NOMO-1 treated with dmso at 0.1 percent for 144 hours (cell line): ENCODE measurements around the gene SCAF1.
A peak's percentile ranks its signal among the peaks of the same experiment; 100 is the strongest.

Source experiments
- DNase-seq: peaks from one replicate; lab custom pipeline; 2025; ENCODE audit not compliant: unreplicated experiment; lab: John Stamatoyannopoulos, UW

The SCAF1 gene

DNA sequence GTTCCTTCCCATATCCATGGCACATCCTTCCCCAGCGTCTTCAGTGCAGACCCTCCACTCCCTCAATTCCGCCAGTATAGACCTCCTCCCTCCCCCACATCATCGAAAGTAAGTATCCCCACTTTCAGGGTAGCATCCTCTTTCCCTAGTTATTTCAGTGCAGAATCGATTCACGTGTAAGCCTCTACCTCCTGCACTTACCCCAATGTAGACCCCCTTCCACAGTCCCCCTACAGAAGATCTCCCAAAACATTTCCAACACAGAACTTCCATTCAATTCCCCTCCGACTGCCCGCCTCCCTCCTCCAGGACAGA, 23.0 kb downstream of the SCAF1 start:
- DNase-seq: no peak

- DNase-seq: peak; percentile 96
These were observed 23.5 kb downstream of the SCAF1 start, which contains the start of the genes BCL2L12 and IRF3 for GRCh38 chr19:49665351-49666119. TSS of gene BCL2L12 (plus strand) at chr19:49665933. CDS start at chr19:49666693, 760 bp downstream. TSS of gene IRF3 (minus strand) at chr19:49665857. CDS start at chr19:49664838, 1,019 bp downstream.

DNA sequence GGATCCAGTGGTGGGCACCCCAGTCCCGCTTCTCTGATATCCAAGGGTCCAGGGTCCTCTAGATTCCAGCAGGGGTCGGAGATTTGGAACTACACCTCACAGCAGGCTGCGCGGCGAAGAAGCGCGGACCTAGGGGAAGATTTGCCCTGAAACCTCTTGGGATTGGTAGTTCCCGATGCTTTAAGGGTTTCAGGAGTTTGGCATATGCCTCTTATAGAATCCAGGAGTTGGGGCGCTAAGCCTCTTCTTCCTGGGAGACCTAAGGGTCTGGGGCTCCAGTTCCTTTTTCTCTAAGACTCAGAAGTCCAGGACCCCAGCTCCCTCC, 24.1 kb downstream of the SCAF1 start:
- DNase-seq: no peak

DNA sequence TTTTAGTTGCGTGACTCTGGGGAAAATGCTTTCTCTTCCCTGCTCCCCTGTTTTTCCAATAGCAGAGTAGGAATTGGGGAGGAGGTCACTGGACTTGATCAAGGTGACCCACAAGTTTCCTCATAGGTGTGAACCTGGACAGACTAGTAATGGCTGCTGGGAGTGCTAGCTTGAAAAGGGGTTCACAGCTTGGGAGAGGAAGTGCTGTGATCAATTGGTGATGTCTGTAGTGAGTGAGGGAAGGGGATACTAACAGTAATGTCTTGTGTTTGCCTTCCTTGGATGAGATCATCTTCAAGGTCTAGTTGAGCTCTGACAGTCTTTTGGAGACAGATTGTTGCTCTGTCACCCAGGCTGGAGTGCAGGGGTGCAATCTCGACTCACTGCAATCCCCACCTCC, 25.5 kb downstream of the SCAF1 start:
- DNase-seq: no peak

- DNase-seq: no peak
These were observed 27.5 kb downstream of the SCAF1 start for GRCh38 chr19:49669516-49669915.

- peak; percentile 27 for DNase-seq
These were observed 30.3 kb downstream of the SCAF1 start for GRCh38 chr19:49672131-49672919.

- peak; percentile 84 for DNase-seq
These were observed 34.3 kb downstream of the SCAF1 start for GRCh38 chr19:49676136-49676783.

DNA sequence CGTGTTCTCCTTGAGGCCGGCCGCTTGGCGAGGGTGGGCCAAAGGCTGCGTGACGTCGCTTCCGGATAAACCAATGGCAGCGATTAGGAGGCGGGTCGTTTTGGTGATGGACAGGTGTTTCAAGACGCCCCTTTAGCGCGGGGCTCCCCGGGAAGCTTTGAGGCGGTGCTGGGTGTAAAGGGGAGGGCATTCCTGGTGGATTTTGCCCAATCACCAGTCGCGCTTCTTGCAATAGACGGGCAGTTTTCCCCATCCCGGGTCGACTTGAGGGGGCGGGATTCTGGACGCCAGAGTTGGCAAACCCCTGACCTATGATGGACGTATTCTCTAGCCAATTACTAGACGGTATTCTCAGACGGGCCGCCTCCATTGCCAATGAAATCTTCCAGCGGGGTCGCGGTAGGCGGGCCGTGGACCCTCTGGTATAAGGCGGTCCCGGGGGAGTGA, 34.8 kb downstream of the SCAF1 start:
- DNase-seq: peak; percentile 99

DNA sequence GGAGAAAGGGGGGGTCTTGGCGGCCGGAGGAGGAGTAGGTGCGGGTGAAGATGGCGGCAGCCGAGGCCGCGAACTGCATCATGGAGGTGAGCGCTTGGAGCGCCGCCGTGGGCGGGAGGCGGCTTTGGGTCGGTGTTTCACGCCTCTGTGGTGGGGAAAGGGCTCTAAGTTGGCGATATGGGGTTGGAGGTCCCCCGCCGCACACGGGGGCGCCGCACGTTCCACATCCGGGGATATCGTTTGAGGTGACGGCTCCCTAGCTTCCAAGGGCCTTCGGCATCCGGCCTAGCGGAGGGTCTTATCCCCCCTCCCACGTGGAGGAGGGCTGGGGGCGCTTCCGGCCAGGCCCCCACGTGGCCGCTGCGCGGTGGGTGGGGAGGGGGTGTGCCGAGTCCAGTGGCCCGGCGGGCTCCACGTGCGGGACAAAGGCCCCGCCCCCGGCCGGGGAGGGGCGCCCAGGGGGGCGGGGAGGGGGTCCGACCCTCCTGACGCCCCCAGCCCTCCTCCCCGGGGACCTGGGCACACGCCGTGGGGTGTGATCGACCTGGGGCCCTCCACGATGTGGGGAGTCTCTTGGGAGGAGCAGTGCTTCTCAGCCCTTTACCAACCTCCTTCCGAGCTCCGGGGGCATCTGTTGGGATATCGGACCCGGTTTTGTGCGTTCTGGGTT, 35.4 kb downstream of the SCAF1 start, which contains the start of gene PRMT1:
TSS of gene PRMT1 (plus strand) at position 41 of the 670 bp plus-strand sequence. CDS start at position 51, 10 bp downstream.
- no peak for DNase-seq

DNA sequence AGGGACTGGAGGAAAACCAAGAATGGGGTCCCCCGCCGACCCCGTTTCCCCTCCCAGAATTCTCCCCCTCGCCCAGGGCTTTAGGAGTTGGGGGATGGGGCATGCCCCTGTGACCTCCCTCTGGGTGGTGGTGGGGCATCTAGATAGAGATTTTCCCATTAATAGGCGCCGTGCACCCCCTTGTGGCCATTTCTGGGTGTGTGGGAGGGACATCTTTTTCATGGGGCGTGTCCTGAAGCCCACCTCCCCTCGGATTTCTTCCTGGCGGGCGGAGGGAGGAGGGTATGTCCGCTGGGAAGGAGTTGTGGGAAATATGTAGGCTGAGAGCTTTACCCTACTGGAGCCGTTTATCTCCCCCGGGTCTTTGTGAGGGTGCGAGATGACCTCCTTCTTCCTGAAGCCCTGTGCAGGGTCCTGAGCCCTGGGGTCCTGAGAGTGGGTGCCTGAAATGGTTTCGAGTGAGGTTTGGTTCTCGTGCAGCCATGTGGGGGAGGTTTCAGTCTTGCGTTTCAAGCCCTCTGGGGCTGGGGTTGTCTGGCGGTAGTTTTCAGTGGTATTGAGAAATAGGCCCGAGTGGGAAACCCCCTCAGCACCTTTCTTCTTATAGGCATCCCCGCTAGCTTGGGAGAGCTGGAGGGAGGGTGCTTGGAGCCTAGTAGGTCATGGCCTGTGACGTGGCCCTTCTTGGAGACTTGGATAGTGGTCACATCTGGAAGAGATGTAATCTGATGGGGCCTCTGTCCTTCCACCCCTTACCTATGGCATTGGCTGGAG, 36.1 kb downstream of the SCAF1 start:
- no peak for DNase-seq

- no peak for DNase-seq
These were observed 37.2 kb downstream of the SCAF1 start for GRCh38 chr19:49678985-49679770.

DNA sequence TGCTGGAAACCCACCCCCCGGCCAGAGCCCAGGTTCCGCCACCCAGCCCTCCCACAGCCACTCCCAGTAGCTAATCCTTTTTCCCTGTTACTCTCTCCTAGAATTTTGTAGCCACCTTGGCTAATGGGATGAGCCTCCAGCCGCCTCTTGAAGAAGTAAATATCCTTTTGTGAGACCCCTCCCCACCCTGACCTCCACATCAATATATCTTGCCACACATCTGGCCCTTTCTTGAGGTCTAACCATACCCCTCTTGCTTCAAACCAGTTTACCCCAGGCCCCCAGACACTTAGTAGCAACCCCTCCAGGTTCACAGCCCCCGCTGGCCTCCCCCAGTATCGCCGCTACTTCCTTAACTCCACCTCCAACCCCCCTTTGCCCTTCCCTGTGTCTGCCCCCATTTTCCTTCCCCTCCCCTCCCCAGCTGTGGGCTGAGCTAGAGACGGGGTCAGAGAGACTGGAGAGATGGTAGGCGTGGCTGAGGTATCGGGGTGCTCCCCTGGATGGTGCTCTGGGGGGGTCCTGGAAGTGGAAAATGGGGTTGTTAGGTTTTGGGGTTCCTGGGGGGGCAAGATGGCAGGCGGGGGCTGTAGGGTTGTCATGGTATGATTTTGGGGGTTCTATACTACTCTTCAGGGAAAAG, 37.9 kb downstream of the SCAF1 start:
- DNase-seq: no peak

DNA sequence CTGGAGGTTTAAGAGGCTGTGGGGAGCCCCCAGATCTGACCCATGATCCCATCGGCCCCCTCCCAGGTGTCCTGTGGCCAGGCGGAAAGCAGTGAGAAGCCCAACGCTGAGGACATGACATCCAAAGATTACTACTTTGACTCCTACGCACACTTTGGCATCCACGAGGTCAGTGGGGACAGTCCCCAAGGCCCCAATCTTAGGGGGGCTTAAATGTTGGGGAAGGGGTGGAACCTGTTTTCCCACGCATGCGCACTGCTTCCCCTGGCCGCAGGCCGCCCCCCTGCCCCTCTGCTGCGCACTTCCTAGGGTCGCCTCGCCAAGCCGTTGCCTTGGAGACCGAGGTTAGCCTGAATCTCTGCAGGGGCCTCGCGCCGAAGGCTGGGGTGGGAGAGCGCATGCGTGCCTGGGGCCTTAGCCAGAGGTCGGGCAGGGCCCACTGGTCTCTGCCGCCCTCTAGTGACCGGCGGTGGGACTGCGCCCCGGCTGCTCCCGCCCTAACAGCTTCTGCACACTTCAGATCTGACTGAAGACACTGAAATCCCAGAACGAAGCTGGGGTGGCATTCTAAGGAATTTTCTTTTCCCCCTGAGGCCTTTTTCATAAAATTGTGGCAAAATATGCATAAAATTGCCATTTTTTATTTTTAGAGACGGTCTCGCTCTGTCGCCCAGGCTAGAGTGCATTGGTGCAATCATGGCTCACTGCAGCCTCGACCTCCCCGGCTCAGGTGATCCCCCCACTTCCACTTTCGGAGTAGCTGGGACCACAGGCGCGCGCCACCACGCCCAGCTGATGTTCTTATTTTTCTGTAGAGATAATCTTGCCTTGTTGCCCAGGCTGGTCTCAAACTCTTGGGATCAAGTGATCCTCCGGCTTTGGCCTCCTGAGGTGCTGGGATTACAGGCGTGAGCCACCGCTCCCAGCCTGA, 38.7 kb downstream of the SCAF1 start:
- peak; percentile 85 for DNase-seq

DNA sequence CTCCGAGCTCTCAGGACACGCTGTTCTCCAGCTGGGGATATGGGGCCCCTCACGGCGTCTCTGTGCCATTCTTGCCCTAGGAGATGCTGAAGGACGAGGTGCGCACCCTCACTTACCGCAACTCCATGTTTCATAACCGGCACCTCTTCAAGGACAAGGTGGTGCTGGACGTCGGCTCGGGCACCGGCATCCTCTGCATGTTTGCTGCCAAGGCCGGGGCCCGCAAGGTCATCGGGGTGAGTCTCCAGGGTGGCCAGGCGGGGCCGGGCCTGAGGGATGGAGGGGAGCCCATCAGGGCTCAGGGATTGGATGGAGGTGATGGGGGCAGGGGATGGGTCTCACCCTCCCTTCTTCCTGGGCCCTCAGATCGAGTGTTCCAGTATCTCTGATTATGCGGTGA, 39.8 kb downstream of the SCAF1 start:
- no peak for DNase-seq

GRCh38 chr19:49682274-49682673, 40.3 kb downstream of the SCAF1 start:
- DNase-seq: no peak

DNA sequence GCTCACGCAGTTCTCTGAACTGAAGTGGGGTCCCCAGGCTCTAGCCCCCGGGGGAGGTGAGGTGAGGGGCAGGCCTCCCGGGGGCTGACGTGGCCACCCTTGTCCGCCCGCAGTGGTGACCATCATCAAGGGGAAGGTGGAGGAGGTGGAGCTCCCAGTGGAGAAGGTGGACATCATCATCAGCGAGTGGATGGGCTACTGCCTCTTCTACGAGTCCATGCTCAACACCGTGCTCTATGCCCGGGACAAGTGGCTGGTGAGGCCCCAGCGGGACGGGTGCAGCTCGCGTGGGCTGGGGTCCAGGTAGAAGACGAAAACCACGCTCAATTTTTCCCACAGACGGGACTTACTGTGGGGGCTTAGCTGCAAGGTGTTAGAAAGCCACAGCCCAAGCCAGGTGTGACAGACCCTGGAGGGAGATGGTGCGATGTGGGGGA, 41.8 kb downstream of the SCAF1 start:
- DNase-seq: no peak

DNA sequence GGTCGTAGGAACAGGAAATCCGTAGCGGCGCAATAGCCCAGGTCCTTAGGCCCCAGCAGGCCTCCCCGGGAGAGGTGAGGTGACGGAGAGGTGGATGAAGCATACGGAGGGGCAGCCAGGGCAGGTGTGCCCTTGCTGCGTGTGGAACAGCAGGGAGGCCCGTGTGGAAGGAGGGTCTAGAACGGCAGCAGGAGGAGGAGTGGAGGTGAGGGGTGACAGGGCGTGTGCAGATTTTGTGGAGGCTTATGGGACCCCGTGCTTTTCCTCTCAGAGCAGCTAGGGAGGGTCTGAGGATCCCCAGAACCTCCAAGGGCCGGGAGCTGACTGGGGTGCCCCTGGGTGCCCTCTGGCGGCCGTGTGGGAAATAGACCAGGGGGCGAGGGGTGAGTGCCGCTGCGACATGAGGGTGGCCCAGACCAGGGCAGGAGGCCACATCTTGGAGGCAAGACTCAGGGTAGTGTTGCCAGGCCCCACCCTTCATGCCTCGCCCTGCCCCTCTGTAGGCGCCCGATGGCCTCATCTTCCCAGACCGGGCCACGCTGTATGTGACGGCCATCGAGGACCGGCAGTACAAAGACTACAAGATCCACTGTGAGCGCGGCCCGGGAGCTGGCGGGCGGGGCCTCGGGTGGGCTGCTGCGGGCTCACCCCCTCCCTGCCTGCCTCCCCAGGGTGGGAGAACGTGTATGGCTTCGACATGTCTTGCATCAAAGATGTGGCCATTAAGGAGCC, 42.4 kb downstream of the SCAF1 start:
- DNase-seq: no peak
